GM12891 (cell line): Measurements from ENCODE around the gene CTNNA3.

Source experiments
- DNase-seq: peaks from one replicate; pipeline ENCODE4 v3.0.0; 2011; ENCODE audit warnings: low spot score; ENCODE audit not compliant: insufficient read length
- FAIRE-seq: peaks from 2 replicates; lab custom pipeline; 2011; peaks lifted over from hg19 to GRCh38; lab: Jason Lieb, UNC
- PAX5 ChIP-seq: IDR thresholded peaks from 2 replicates; pipeline ENCODE4 v1.6.1; 2011; ENCODE audit warnings: low read length, moderate library complexity, mild to moderate bottlenecking; ENCODE audit not compliant: insufficient read depth, severe bottlenecking
- POLR2A ChIP-seq: IDR thresholded peaks from 2 replicates; pipeline ENCODE4 v1.6.1; 2011; ENCODE audit warnings: low read depth, low read length, control low read depth
- POLR2AphosphoS5 ChIP-seq: IDR thresholded peaks from 2 replicates; pipeline ENCODE4 v1.6.1; 2011; ENCODE audit warnings: low read depth, low read length, control low read depth
- POU2F2 ChIP-seq: IDR thresholded peaks from 2 replicates; pipeline ENCODE4 v1.6.1; 2011; ENCODE audit warnings: low read depth, mild to moderate bottlenecking, control low read depth, low read length, moderate library complexity
- SPI1 ChIP-seq: IDR thresholded peaks from 2 replicates; pipeline ENCODE4 v1.6.1; 2011; ENCODE audit warnings: low read depth, low read length, control low read depth
- TAF1 ChIP-seq: IDR thresholded peaks from 2 replicates; pipeline ENCODE4 v1.6.1; 2011; ENCODE audit warnings: low read depth, low read length, control low read depth

The CTNNA3 gene

DNA sequence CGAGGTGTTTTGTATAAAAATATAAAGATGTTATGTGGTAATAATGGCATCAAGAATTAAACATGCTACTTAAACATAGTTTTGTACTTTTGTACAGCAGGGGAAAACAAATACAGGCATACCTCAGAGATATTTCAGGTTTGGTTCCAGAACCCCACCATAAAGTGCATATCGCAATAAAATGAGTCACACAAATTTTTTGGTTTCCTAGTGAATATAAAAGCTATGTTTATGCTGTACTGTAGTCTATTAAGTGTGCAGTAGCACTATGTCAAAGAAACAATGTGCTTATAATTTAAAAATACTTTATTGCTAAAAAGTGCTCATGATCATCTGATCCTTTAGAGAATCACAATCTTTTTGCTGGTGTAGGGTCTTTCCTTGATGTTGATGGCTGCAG, 752.4 kb downstream of the CTNNA3 start:
- no peak for TF ChIP-seq POLR2AphosphoS5
- TF ChIP-seq SPI1 = no peak
- no peak for TF ChIP-seq POU2F2
- TF ChIP-seq TAF1 = no peak
- TF ChIP-seq POLR2A = no peak
- TF ChIP-seq PAX5 = no peak
- FAIRE-seq (no peak), DNase-seq (no peak)

DNA sequence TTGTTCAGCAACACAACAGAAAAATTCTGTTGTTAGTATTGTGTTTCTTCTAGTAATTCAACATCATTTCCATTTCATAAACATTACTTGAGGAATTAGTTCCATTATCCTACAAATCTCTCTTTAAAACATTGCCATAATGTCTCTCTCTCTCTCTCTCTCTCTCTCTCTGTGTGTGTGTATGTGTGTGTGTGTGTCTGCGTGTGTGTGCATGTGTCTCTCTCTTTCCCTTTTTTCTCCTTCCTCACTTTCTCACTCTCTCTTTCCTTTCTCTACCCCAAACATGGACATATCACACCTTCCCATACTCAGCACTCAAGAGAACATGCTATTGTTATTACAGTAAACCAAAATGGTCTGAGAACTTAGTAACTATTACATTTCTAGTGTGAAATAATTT, 753.6 kb downstream of the CTNNA3 start:
- DNase-seq = no peak
- no peak for FAIRE-seq
- TF ChIP-seq POLR2A (no peak), PAX5 (no peak), POLR2AphosphoS5 (no peak)

DNA sequence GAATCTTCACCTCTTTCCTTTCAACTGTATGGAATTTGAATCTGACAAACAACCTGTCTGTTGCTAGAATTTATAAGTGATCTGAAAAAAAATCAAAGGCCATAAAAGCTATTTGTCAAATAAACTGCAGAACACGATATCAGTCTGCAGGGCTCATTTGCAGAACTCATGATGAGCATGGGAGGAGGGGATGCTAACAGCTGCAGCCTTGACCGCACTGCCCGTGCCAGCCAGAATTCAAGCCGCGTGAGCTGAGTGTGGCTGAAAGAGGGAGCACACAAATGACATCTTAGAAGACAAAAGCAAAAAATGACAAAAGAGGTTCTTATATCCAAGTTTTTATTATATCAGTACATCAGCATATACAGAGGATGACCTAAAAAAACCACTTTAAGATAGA, 754.5 kb downstream of the CTNNA3 start:
- FAIRE-seq = no peak
- DNase-seq = no peak
- no peak for TF ChIP-seq POU2F2
- TF ChIP-seq POLR2A = no peak
- TF ChIP-seq TAF1 = no peak
- no peak for TF ChIP-seq POLR2AphosphoS5
- no peak for TF ChIP-seq SPI1
- no peak for TF ChIP-seq PAX5

DNA sequence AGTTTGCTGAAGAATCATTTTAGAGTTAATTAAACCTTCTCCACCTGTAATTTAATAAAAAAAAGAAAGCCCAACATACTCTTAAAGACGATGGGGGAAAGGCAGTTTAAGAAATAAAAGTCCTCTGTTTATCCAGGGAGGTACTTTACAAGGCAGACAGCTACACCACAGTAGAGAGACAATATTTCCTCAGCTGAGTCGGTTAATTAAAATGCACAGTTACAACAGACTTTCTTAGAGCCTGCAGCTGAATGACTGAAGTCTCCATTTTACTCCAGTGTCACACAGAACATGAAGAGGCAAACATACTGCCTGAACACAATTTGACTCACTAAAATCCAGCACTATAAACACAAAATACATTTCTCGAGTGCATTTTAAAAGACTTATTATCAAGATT, 755.0 kb downstream of the CTNNA3 start:
- TF ChIP-seq POU2F2 (no peak), PAX5 (no peak), POLR2A (no peak), TAF1 (no peak), POLR2AphosphoS5 (no peak), SPI1 (no peak)
- FAIRE-seq = no peak
- no peak for DNase-seq

DNA sequence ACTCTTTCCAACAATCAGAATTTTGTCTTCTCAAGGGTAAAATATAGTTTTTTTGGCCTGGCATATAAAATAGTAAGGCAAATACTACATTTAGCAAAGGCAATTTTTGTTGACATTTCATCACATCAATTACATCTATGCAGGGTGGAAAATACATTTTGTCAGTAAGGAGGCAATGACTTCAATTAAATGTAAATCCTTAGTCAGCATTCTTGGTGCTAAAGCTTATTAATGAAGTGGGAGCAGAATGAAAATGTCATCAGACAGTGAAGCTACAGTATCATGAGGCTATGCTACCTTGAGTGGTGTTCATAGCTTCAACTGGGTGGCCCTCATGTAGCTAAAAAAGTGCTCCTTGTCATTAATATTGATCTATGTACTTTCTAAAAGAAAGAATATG, 761.3 kb downstream of the CTNNA3 start:
- FAIRE-seq = no peak

DNA sequence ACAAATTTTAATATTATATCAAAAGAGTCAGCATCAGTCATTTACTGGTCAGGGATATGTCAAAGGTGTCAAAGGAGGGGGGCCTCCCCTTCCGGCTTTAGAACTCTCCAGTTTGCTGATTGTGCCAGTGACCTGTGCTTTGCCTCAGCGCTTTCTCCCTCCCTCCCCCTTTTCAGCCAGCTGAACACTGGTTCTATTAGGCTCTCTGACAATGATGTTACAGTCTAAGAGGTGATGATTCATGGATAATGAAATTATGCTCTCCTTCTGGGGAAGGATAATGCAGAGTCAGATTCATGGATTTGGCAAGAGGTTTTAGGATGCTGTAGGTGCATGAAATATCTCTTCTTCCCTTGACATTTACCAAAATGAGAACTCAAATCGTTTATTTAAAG, 764.0 kb downstream of the CTNNA3 start:
- DNase-seq = no peak
- no peak for FAIRE-seq
- TF ChIP-seq POLR2AphosphoS5 (no peak), POU2F2 (no peak), SPI1 (no peak), PAX5 (no peak), POLR2A (no peak), TAF1 (no peak)

More for the DNA sequence above, 761.3 kb downstream of the CTNNA3 start:
- TF ChIP-seq TAF1 (no peak), SPI1 (no peak), PAX5 (no peak), POLR2AphosphoS5 (no peak), POU2F2 (no peak)
- DNase-seq = no peak

DNA sequence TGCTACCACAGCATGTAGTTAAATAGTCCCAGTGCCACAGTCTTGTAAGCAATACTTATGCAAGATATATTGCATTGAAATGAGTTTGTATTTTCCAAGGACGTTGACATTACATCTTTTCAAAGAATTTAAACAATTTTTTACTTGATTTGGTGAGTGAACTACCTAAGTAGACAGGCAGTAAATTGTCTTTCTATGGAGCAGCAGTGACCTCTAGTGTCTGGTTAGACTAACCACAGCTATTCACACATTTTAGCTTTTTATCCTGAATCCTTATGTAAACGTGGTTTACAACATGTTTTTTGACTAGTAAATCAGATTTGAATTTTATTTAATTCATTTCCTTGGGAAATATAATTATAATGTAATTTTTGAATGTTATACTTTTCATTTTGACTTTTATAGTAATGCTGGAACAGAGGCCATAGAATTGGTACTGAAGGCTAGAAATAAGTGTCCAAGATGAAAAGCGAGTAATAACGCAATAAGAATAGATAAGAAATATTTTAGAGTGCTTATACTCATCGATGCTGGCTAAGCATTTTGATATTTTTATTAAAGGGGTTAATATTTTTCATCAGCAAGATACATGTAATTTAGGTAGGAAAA, 764.6 kb downstream of the CTNNA3 start:
- FAIRE-seq (peak; percentile 50), DNase-seq (peak; percentile 3)
- TF ChIP-seq TAF1 (no peak), POLR2A (no peak), POLR2AphosphoS5 (no peak), SPI1 (no peak), POU2F2 (no peak), PAX5 (no peak)

DNA sequence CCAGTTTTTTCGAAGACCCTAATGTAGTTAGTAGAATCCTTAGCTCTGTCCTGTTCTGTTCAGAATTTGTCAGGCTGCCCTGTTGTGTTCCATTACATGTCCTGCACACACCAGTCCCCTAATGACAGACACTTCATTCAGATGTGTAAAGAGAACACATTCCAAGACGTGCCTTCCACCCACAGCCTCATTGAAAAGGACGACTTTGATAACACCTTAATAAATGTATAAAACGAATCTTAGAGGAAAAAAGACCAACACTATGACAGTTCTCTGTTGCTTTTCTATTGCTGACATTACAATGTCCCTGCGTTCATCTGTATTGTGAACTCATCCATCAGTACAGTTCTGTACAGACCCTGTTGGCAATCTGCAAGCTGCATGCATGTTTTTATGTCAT, 766.6 kb downstream of the CTNNA3 start:
- DNase-seq = no peak
- no peak for FAIRE-seq
- TF ChIP-seq POU2F2 = no peak
- TF ChIP-seq POLR2AphosphoS5 = no peak
- TF ChIP-seq POLR2A = no peak
- no peak for TF ChIP-seq SPI1
- TF ChIP-seq TAF1 = no peak
- no peak for TF ChIP-seq PAX5

DNA sequence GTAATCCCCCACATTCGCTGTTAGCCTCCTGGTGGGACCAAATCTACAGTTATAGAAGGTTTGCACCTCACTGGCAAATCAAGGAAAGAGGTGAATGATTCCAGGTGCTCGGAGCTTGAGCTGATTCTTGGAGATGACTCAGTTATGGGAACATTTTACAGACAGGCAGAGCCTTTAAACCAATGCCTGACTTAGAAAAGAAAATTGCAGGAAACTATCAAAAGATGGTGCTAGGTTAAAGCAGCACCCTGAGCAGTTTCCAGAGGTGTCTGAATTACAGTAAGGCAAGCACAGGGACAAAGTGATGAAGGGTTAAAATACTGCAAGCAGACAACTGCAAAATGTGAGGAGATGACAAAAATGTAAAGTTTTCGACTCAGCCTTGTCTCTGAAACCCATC, 767.2 kb downstream of the CTNNA3 start:
- TF ChIP-seq POU2F2 = no peak
- no peak for TF ChIP-seq TAF1
- no peak for TF ChIP-seq POLR2A
- TF ChIP-seq PAX5 = no peak
- TF ChIP-seq POLR2AphosphoS5 = no peak
- TF ChIP-seq SPI1 = no peak
- FAIRE-seq (no peak), DNase-seq (no peak)

DNA sequence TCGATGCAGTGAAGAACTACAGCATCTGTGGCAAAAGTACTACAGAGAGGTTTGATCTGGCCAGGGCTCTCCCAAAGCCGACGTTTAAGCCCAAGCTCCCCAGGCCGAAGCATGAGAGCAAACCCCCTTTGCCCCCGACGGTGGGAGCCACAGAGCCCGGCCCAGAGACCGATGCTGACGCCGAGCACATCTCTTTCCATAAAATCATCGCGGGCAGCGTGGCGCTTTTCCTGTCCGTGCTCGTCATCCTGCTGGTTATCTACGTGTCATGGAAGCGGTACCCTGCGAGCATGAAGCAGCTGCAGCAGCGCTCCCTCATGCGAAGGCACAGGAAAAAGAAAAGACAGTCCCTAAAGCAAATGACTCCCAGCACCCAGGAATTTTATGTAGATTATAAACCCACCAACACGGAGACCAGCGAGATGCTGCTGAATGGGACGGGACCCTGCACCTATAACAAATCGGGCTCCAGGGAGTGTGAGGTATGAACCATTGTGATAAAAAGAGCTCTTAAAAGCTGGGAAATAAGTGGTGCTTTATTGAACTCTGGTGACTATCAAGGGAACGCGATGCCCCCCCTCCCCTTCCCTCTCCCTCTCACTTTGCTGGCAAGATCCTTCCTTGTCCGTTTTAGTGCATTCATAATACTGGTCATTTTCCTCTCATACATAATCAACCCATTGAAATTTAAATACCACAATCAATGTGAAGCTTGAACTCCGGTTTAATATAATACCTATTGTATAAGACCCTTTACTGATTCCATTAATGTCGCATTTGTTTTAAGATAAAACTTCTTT, 767.8 kb downstream of the CTNNA3 start:
- FAIRE-seq (no peak), DNase-seq (no peak)
- TF ChIP-seq PAX5 (no peak), POU2F2 (no peak), SPI1 (no peak), TAF1 (no peak), POLR2AphosphoS5 (no peak), POLR2A (no peak)
